GM06990 (cell line): ENCODE measurements around the gene GFAP.
A peak's percentile ranks its signal among the peaks of the same experiment; 100 is the strongest.

ENCODE experiments used
- DNase-seq: peaks from one replicate; pipeline ENCODE4 v3.0.0-alpha.2; 2011; ENCODE audit not compliant: insufficient read length; ENCODE audit errors: extremely low read depth
- H3K27me3 ChIP-seq: replicated peaks from 2 replicates; pipeline ENCODE4 v1.6.0; 2011; ENCODE audit warnings: low read length; ENCODE audit not compliant: control insufficient read depth, insufficient read depth
- H3K36me3 ChIP-seq: 2 replicates; pipeline ENCODE4 v1.5.1; 2011; ENCODE audit warnings: low read length; ENCODE audit not compliant: control insufficient read depth, insufficient read depth
- H3K4me3 ChIP-seq: replicated peaks from 2 replicates; pipeline ENCODE4 v1.5.1; 2011; ENCODE audit warnings: low read depth, mild to moderate bottlenecking, control low read depth, low read length
- CTCF ChIP-seq: IDR thresholded peaks from 2 replicates; pipeline ENCODE4 v1.5.1; 2011; ENCODE audit warnings: low read length, control low read depth, mild to moderate bottlenecking, inconsistent platforms; ENCODE audit not compliant: insufficient read depth, poor library complexity, severe bottlenecking

Gene GFAP

GRCh38 chr17:44865231-44865660 is 50.1 kb downstream of the GFAP start:
- TF ChIP-seq CTCF, result peak; percentile 80
- peaks cover 29% of the 10 kb centered on the region for H3K36me3 ChIP-seq
- no peak overlapping the region for H3K4me3 ChIP-seq
- no peaks in the 10 kb centered on the region for H3K27me3 ChIP-seq
- DNase-seq, result no peak

GRCh38 chr17:44864831-44865230 is 50.5 kb downstream of the GFAP start:
- DNase-seq, result no peak
- H3K36me3 ChIP-seq, result peaks cover 29% of the 10 kb centered on the region
- no peaks in the 10 kb centered on the region for H3K27me3 ChIP-seq
- H3K4me3 ChIP-seq, result no peak overlapping the region
- no peak for TF ChIP-seq CTCF

- H3K36me3 ChIP-seq, result peaks cover 28% of the 10 kb centered on the region
- H3K4me3 ChIP-seq, result no peak overlapping the region
- TF ChIP-seq CTCF, result no peak
- no peak for DNase-seq
- H3K27me3 ChIP-seq, result no peaks in the 10 kb centered on the region
Observed at GRCh38 chr17:44863061-44863918, 52.0 kb downstream of the GFAP start.

- Histone ChIP-seq H3K36me3 (peaks cover 33% of the 10 kb centered on the region), H3K27me3 (no peaks in the 10 kb centered on the region), H3K4me3 (no peak overlapping the region)
- DNase-seq, result no peak
- TF ChIP-seq CTCF, result no peak
Observed at GRCh38 chr17:44862278-44862914, 52.9 kb downstream of the GFAP start.

GRCh38 chr17:44859701-44860100 is 55.6 kb downstream of the GFAP start:
- no peak overlapping the region for H3K4me3 ChIP-seq
- DNase-seq, result no peak
- H3K36me3 ChIP-seq, result peaks cover 41% of the 10 kb centered on the region

More at GRCh38 chr17:44859701-44860100, 55.6 kb downstream of the GFAP start:
- no peaks in the 10 kb centered on the region for H3K27me3 ChIP-seq
- no peak for TF ChIP-seq CTCF
